Activated B cell treated with CpG ODN at 0.5 μM for 24 hours (primary cell): Measurements from ENCODE around the gene MFRP. TPM values are rescaled to one million over a fixed set of nuclear protein-coding genes. Genes with fewer than 3 reads are reported as not detected.

Experiments
- ATAC-seq: fragments of 200-7000 bp; cut with Tn5 transposase; one replicate; pipeline ENCODE4 v1.10.0; 2021; ENCODE audit warnings: low read depth, mild to moderate bottlenecking, moderate library complexity
- CTCF ChIA-PET: fragments of 350-600 bp; sonication (Branson Sonifier 250); formaldehyde crosslinking; loops from one replicate; lab custom pipeline; 2021; ENCODE audit warnings: antibody characterized with exemption; lab: Charles Lee
- POLR2A ChIA-PET: fragments of 350-600 bp; sonication (Branson Sonifier 250); formaldehyde crosslinking; loops from one replicate; lab custom pipeline; 2021; ENCODE audit warnings: antibody characterized with exemption; lab: Charles Lee
- DNase-seq: peaks from one replicate; pipeline ENCODE4 v3.0.0; 2022
- H3K27ac Mint-ChIP-seq: one replicate; pipeline ENCODE4 v1.8.0; 2020; ENCODE audit warnings: mixed read lengths
- H3K27me3 Mint-ChIP-seq: one replicate; pipeline ENCODE4 v1.8.0; 2021; ENCODE audit warnings: mixed read lengths
- H3K36me3 Mint-ChIP-seq: one replicate; pipeline ENCODE4 v1.8.0; 2021; ENCODE audit warnings: low read depth, mixed read lengths
- H3K4me1 Mint-ChIP-seq: one replicate; pipeline ENCODE4 v1.8.0; 2021; ENCODE audit warnings: mixed read lengths
- H3K4me3 Mint-ChIP-seq: one replicate; pipeline ENCODE4 v1.8.0; 2020; ENCODE audit warnings: mild to moderate bottlenecking, mixed read lengths
- H3K9me3 Mint-ChIP-seq: one replicate; pipeline ENCODE4 v1.8.0; 2020; ENCODE audit warnings: mixed read lengths
- CTCF ChIP-seq: fragments of 200-600 bp; IDR thresholded peaks from one replicate; pipeline ENCODE4 v1.8.0; 2022; ENCODE audit warnings: antibody characterized with exemption, mild to moderate bottlenecking
- intact Hi-C: fragments of 100-400 bp; cut with micrococcal nuclease; formaldehyde crosslinking; loops from one replicate; pipeline ENCODE4 v1.15.1; 2024
- total RNA-seq: library from RNA; stranded (reverse); gene quantifications from 2 replicates; pipeline ENCODE4 v1.2.3, GENCODE V29; 2022

The MFRP gene
- total RNA-seq, 1 donor from 2014 or later = not detected

DNA sequence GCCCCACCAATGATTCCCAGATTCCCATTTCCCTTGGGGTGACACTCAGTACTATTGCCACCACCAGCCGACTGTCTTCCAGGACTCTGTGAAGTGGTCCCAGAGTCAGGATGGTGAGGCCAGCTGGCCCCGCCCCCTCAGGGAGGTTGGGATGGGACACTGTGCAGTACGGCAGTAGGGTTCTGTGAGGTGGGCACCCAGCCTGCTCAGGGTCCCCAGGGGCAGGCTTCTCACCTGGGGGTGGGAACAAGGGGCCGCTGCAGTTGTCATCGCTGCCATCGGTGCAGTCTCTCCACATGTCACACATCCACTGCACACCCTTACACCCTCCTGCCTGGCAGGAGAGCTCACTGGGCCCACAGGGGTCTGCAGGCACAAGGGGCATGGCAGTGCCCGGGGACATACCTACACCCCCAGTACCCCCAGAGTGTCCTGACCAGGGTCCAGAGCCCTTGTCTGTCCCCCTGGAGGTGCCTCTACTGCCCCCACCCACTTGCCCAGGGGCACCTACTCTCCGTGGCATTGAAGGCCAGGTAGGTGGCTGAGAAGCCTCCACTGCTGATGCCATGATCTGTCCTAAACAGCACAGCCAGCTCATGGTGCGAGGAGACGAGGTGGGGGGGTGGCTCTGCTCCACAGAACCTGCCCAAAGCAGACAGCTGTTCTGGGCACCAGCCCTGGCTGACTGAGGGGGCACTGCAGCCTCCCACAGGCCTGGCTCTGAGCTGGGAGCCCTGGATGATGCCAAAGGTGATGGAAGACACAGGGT, 4.0 kb downstream of the MFRP start:
- no peak overlapping the region for H3K27ac Mint-ChIP-seq
- no peak for DNase-seq
- intact Hi-C loops = no loop called here
- TF ChIP-seq CTCF = no peak
- no peak overlapping the region for H3K4me3 Mint-ChIP-seq
- ChIA-PET POLR2A (no interaction called here), CTCF (no interaction called here)
- H3K9me3 Mint-ChIP-seq = no peaks in the 10 kb centered on the region
- ATAC-seq = no peak
- H3K36me3 Mint-ChIP-seq = no peaks in the 10 kb centered on the region
- peaks cover 21% of the 10 kb centered on the region for H3K4me1 Mint-ChIP-seq
- peaks cover 49% of the 10 kb centered on the region for H3K27me3 Mint-ChIP-seq

GRCh38 chr11:119342023-119342300, 4.5 kb downstream of the MFRP start:
- Mint-ChIP-seq H3K9me3 (no peaks in the 10 kb centered on the region), H3K27ac (no peak overlapping the region), H3K36me3 (peaks cover 2% of the 10 kb centered on the region), H3K4me3 (no peak overlapping the region), H3K27me3 (peaks cover 45% of the 10 kb centered on the region), H3K4me1 (peaks cover 21% of the 10 kb centered on the region)
- POLR2A ChIA-PET = no interaction called here
- CTCF ChIA-PET = interaction anchor here (1.2 kb wide), 1 partner anchor 14 kb away, joined by 4 read pairs; no protein-coding TSS in a partner anchor
- DNase-seq (no peak), ATAC-seq (no peak)
- intact Hi-C loops = no loop called here
- TF ChIP-seq CTCF = no peak

DNA sequence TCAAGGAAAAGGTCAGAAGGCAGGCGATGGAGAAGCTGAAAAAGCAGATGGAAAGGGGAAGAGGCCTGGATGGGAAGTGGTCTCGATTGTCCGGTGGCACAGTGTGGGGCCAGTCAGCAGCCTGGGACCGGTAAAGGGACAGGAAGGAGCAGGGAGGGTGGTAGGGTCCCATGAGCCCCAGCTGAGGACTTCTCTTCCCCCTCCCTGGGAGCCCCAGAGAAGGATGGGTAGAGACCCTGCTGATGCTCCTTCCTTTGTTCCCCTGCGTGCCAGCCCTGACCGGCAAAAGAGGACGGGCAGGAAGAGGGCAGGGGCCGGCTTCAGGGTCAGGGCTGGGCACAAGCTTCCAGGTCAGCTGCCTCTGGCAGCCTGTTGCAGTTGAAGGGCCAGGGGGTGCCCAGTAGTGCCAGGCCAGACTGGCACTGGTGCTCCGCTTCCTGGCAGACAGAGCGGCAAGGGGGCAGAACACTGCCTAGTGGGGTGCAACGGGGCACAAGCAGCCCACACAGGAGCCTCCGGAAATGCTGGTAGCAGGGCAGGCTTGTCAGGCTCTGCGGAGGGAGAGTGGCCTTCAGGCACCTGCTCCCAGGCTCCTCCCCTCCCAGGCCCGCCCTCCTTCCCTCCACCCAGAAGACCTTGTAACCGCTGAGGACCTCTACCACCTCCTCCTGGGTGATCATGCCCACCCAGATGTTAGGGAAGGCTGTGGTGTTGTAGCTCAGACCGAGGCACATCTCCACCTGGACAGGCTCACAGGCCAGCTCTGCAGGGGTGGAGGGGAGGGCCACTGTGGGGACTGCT, 5.1 kb downstream of the MFRP start:
- ChIA-PET POLR2A (no interaction called here), CTCF (interaction anchor here (1.2 kb wide), 1 partner anchor 15 kb away, joined by 4 read pairs; no protein-coding TSS in a partner anchor)
- H3K27me3 Mint-ChIP-seq = peaks cover 40% of the 10 kb centered on the region
- ATAC-seq (no peak), DNase-seq (no peak)
- peaks cover 3% of the 10 kb centered on the region for H3K36me3 Mint-ChIP-seq
- no peak overlapping the region for H3K27ac Mint-ChIP-seq
- H3K9me3 Mint-ChIP-seq = no peaks in the 10 kb centered on the region
- H3K4me3 Mint-ChIP-seq = peak overlapping the region; percentile 25
- intact Hi-C loops = no loop called here
- peaks cover 21% of the 10 kb centered on the region for H3K4me1 Mint-ChIP-seq
- no peak for TF ChIP-seq CTCF

GRCh38 chr11:119340335-119341221, 5.9 kb downstream of the MFRP start, which contains the start of gene C1QTNF5:
Gene C1QTNF5 (minus strand): TSS chr11:119340883. CDS start chr11:119340397, 486 bp downstream.
- DNase-seq (no peak), ATAC-seq (no peak)
- Mint-ChIP-seq H3K27ac (no peak within 1 kb of the TSS), H3K9me3 (no peaks in the 10 kb centered on the region), H3K36me3 (peaks cover 10% of the 10 kb centered on the region), H3K27me3 (peaks cover 36% of the 10 kb centered on the region), H3K4me3 (peak within 1 kb of the TSS; percentile 25), H3K4me1 (peaks cover 23% of the 10 kb centered on the region)
- POLR2A ChIA-PET = no interaction called here
- intact Hi-C loops = loop anchor here (1.0 kb wide), 1 partner anchor 16 kb away; no protein-coding TSS in a partner anchor
- CTCF ChIA-PET = interaction anchor here (1.1 to 1.2 kb wide), 3 partner anchors 8 to 24 kb away, joined by 3 to 4 read pairs (median 3); no protein-coding TSS in a partner anchor
- no peak for TF ChIP-seq CTCF
